GM19023 (cell line): ENCODE data around the gene ZNF777.
A peak's percentile ranks its signal among the peaks of the same experiment; 100 is the strongest.

ENCODE experiments used
- ATAC-seq: cut with Tn5 transposase; IDR thresholded peaks from one replicate; pipeline ENCODE4 v1.9.1; 2021; ENCODE audit warnings: mild to moderate bottlenecking, moderate library complexity; ENCODE audit not compliant: unreplicated experiment

ZNF777 gene

DNA sequence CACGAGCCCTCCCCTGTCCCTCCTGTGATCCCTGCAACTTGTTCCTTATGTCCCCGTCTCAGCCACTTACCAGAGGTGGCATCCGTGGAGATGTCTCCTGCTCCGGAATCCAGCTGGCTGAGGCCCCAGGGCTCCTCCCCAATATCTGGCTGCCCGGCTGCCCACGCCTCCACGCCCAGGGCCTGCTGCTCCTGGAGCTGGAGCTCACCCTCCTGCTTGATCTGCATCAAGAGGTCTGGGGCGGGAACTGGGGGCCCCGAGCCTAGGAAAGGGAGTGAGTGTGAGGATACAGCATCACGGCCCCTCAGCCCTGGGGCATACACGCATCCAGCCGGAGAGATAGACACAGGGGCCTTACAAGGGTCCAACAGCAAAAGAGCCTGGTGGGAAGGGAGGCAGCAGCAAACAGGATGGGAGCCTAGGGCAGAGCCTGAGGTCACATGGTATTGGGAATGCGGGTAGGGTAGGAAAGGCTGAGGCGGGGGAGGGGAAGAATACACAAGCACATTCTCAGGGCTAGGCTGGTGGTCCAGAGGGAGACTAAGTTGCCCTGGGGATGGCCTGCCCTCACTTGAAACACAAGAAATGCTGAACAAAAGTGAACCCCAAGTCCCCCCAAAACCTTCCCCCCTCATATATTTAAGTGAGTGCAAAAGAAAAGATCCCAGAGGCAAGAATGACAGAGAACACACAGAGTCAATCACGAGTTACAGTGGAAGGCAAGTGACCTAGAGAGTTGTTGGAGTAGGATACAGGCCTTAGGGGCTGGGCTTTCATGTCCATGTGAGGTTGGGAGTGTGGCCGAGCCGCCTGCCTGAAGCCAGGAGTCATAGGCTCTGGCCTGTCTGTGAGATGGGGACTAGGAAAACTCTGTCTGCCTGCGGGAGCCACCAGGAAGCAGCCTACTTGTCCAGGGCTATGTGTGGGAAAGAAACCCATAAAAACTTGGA is 16.9 kb upstream of the ZNF777 start:
- ATAC-seq: no peak

DNA sequence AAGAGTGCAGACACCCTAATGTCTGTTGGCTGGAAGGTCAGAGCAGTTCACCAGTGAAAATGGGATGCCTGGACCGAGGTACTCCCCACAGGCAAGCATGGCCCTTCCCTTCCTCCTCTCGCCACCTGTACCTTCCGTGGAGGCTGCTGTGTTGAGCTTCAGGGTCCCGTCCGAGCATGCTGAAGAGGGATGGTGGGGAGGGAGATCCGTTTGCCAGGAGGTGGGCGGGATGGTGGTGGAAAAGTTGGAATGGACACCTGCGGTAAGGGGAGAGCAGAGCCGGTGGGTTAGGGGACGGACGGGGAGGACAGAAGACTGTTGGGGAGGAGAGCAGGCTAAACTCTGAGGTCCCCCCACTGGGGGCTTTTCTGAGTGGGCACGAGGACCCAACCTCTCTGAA is 15.9 kb upstream of the ZNF777 start:
- ATAC-seq: no peak

- ATAC-seq: no peak
Measured at GRCh38 chr7:149475121-149476045, 14.5 kb upstream of the ZNF777 start.

DNA sequence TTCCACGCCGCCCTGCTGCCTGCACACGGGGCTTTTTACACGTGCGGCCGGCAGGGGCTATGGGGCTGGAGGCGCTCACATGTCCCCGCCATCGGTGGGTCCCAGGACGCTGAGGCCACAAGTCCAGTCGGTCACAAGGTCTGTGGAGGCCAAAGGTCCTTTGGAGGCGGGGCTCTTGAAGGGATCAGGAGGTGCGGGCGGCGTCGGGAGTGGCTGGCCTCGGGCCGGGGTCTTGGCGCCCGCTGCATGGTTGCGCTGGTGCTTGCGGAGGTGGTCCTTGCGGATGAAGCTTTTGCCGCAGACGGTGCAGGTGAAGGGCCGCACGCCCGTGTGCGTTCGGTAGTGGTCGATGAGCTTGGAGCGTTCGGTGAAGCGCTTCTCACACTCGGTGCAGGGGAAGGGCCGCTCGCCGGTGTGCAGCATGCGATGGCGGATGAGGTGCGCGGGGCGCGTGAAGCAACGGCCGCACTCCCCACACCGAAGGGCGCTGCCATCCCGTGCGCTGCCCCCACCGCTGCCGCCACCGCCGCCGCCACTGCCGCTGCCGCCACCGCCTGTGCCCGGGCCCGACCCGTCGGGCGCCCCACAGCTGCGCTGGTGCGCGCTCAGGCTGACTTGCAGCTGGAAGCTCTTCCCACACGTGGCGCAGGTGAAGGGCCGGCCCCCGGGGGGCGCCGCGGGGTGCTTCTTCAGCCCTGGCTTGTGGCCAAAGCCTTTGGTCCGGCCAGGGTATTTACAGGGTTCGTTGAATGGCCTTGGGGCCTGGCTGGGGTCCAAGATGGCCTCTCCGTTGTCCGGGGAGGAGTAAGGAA is 13.7 kb upstream of the ZNF777 start:
- ATAC-seq: no peak

DNA sequence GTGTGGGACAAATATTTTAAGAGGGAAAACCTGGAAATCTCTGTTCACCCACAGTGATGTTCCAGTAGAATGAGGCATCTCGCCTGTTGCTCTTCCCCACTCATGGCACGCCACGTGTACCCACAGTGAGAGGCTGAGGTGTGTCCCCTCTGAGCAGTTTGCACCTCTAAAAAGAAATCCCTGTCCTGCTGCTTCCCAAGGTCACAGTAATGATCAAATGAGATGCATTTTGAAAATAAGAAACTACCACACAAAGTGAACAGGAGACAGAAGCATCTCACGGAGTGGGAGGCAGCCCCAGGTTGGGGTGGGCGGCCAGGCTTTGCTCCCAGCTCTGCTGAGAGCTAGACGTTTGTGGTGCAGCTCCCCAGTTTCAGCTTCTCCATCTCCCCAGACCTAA is 12.4 kb upstream of the ZNF777 start:
- no peak for ATAC-seq

DNA sequence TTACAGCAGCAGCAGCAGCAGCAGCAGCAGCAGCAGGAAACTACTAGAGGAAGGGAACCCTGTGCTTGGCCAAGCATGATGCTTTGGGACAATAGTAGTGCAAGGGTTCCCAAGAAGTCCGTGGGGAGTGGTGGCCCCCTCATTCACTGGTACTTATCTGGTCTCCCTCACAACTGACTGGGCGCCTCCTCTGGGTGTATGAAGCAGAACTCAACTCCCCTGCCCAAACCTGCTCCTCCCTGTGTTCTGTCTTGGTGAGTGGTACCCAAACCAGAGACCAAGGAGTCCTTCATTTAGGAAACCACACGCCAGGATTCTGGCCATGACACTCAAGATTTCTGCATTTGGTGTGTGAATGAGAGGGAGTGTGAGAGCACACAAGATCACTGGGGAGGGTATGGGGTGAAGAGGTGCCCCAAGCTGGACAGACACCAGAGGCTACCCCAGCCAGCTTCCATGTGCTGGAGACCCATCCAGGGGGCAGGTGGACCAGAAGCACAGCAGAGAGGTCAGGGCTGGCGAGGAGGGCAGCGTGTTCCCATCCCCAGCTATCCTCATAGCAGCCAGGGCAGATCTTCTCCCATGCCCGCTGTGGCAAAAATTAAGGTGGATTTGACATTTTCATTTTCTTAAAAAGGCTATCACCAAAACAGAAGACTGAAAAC is 10.6 kb upstream of the ZNF777 start:
- ATAC-seq: no peak

GRCh38 chr7:149469806-149470205 is 8.9 kb upstream of the ZNF777 start:
- no peak for ATAC-seq

DNA sequence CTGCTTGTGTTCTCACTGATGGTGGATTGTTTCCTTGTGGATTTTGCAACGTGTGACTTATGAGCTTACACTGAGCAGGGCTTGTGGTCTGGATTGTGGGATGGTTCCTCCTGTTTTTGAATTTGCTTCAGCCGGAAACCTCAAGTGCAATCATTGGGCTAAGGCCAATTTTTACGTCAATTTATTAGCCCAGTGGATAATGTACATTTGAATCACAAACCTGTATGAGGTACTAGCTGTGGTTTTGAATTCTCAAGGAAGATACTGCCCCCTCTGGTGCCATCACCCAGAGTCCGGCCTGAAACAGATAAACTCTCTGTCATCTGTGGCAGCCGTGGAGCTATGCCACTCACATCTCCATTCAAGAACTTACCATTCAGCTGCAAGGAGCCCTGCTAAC is 7.3 kb upstream of the ZNF777 start:
- no peak for ATAC-seq

DNA sequence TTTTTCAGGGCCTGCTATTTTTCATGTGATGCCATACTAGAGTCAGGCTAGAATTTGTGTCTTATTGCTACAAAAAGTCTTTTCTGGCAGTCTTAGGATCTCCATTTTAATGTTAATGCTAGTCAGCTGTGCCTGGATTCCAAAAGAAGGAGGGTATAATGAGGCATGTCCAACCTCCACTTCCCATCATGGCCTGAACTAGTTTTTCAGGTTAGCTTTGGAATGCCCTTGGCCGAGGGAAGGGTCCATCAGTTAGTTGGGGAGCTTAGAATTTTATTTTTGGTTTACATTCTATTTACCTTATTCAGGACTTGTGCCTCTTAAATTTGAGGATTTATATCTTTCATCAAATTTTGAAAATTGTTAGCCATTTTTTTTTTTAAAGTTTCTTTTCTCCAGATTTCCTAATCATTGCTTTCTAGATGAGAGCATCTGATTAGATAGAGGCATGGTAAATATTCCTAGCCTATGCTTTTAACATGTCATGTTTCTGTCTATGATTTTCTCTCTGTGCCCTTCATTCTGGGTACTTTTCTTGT is 6.5 kb upstream of the ZNF777 start:
- ATAC-seq: no peak

DNA sequence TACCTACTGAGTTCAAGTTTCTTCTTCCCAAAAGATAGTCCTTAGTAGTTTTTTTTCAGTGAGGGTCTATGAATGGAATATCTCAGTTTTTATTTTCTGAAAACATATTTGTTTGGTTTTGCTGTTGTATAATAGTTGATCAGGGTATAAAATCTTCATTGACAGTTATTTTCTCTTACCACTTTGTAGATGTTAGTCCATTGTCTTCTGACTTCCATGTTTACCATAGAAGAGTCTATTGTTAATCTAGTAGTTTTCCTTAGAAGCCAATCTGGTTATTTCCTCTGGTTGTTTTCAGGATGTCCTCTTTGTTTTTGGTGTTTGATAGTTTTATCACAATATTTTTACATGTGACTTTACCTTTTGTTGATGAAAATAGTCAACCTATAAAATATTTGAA is 5.5 kb upstream of the ZNF777 start:
- ATAC-seq: no peak

GRCh38 chr7:149463500-149464161 is 2.8 kb upstream of the ZNF777 start:
- no peak for ATAC-seq

- ATAC-seq: no peak
Measured at GRCh38 chr7:149462101-149462520, 1.2 kb upstream of the ZNF777 start.

- ATAC-seq: peak; percentile 33
Measured at GRCh38 chr7:149459540-149460452, 1.1 kb downstream of the ZNF777 start.

DNA sequence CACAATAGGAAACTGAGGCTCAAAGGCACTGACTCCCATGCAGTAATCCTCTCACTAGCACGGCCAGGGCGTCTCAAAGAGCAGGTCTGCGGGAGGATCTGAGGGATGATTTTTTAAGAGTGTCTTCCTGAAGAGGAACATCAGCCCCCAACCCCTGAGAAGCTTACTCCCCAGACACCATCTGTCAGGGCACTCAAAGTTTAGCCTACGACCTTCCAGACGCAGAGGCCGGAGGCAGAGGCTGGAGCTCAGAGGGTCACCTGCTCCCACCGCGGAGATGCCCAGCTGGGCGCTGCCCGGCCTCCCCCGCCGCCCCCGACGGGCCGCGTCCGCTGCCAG is 1.7 kb downstream of the ZNF777 start:
- ATAC-seq: no peak

- ATAC-seq: no peak
Measured at GRCh38 chr7:149458235-149458634, 2.6 kb downstream of the ZNF777 start.

- ATAC-seq: no peak
Measured at GRCh38 chr7:149457766-149458165, 3.1 kb downstream of the ZNF777 start.

DNA sequence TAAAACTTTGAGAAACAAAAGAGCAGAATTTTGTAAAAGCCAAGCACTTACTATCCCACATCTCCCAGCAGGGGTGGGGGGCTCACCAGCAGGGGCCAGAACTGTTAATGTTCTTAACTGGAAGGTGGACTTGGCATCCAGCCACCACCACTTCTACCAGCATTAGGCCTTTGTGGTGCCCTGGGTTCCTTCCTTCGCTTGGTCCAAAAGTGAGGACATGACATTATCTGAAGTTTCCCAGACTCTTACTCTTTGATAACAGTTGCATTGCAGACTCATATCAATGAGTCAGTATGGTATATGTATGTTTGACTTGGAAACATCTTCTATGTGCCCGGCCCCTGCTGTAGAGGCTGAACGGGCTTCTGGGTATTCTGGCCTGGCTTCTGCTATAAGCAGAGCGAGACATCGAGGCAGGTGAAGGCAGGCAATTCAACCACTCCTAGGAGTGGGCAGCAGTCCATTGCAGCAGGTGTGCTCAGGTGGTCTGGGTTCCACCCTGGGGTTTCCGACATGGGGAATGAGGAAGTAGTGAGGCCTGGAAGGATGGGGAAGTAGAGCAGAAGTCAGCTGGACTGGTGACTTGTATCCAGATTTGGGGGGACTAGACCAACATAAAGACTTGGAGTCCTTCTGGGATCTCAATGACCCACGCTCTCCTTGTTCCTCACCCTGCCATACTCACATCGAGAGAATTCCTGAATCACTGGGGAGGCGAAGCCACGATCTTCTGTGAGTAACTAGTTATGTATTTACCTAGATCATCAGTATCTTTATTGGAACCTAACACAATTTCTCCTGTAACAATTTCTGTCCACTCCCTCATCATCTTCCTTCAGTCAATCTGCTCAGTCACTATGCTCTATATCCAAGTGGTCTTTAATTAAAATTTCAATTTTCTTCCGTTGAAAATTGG is 4.1 kb downstream of the ZNF777 start:
- no peak for ATAC-seq
